H1 (cell line): ENCODE data around the gene GABRD. TPM values are rescaled to one million over a fixed set of nuclear protein-coding genes. Genes with fewer than 3 reads are reported as not detected.

Experiments used
- BRCA1 ChIP-seq: IDR thresholded peaks from 2 replicates; pipeline ENCODE4 v1.6.1; 2012; ENCODE audit warnings: low read depth, low read length, improper control_type of control experiment
- CHD1 ChIP-seq: IDR thresholded peaks from 2 replicates; pipeline ENCODE4 v1.6.1; 2012; ENCODE audit warnings: low read depth, low read length, improper control_type of control experiment
- CREB1 ChIP-seq: IDR thresholded peaks from 2 replicates; pipeline ENCODE4 v1.6.1; 2012; ENCODE audit warnings: inconsistent platforms
- EP300 ChIP-seq, 2 experiments: IDR thresholded peaks; 1 replicate in 1 of 2; 2 replicates in 1 of 2; pipeline ENCODE4 v1.6.1; 2011 to 2012; ENCODE audit warnings: low read depth in 2 of 2, low read length in 2 of 2, mild to moderate bottlenecking in 2 of 2, borderline replicate concordance in 1 of 2, inconsistent platforms in 1 of 2, moderate library complexity in 1 of 2
- GABPA ChIP-seq: IDR thresholded peaks from 2 replicates; pipeline ENCODE4 v1.6.1; 2011; ENCODE audit warnings: mild to moderate bottlenecking, low read length, moderate library complexity, borderline replicate concordance; ENCODE audit not compliant: insufficient read depth
- JUND ChIP-seq: IDR thresholded peaks from 2 replicates; pipeline ENCODE4 v1.6.1; 2011; ENCODE audit warnings: mild to moderate bottlenecking, improper control_type of control experiment, low read length
- TAF7 ChIP-seq: optimal IDR thresholded peaks from 2 replicates; pipeline ENCODE3; 2011; ENCODE audit warnings: low read depth, mild to moderate bottlenecking, inconsistent platforms, low read length, moderate library complexity, borderline replicate concordance
- TCF12 ChIP-seq: IDR thresholded peaks from 2 replicates; pipeline ENCODE4 v1.6.1; 2011; ENCODE audit warnings: low read depth, mild to moderate bottlenecking, low read length
- TEAD4 ChIP-seq: IDR thresholded peaks from 2 replicates; pipeline ENCODE4 v1.6.1; 2012; ENCODE audit warnings: low read depth, low read length, inconsistent platforms, mixed read lengths
- polyA plus RNA-seq, 7 experiments: library from polyadenylated mRNA; depleted of rRNA in 3 of 7; stranded (reverse) in 5 of 7; unstranded in 2 of 7; fragments of >200 nt in 5 of 7; fragments of 200-250 nt in 2 of 7; gene quantifications; 1 replicate in 5 of 7; 2 replicates in 1 of 7; 4 replicates in 1 of 7; pipeline versions ENCODE4 v1.2.1 to v1.2.3, GENCODE V29; 2011 to 2013; ENCODE audit warnings: missing spikeins in 2 of 7, mixed read lengths in 2 of 7
- total RNA-seq: library from RNA; stranded (reverse); fragmentation: NEBNext Ultra II Directional; extraction: Animal tissue kit (Norgen Biotek cat#: 25700); gene quantifications from 2 replicates; pipeline ENCODE4 v1.2.1, GENCODE V29; 2021

GABRD gene
- total and polyA plus RNA-seq, 2 of the 8 experiments (the other 6 are each of a cell fraction or from before 2014, with no cell fraction given) = 1.8 to 3.0 TPM

DNA sequence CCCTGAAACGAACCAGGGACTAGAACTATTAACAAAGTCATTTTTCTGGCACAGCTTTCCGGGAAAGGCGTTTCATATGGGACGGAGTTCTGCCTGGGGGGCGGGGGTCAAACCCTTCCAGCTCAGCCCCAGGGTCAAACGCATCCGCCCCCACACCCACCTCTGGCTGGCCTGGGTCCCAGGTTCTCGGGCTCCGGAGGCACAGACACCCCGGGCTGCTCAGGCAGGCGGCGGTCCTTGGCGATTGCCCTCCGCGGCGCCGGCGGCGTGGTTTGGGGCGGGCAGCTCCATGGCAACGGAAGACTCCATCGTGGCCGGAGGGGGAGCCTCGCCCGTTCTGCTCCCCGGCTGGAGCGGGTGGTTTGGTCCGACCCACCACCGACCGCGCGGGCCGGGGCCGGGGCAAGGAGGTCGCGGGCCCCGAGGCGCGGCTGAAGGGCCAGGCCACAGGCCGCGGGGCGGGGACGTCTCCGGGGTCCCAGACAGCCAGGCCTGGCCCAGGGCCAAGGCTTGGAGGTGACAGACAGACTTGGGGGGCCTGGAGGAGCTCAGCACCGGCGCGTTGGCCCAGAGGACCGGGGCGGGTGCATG, 15.5 kb upstream of the GABRD start, which contains the start of gene CFAP74 (continued):
- TF ChIP-seq TEAD4 (peak; percentile 11; the same call in 1 of the 2 replicates), JUND (peak; percentile 99), BRCA1 (peak; percentile 61; the same call in 1 of the 2 replicates), EP300 (IDR thresholded peaks at IDR 0.05; ENCODE audit: borderline replicate concordance in 1 of 2, low read depth in 2 of 2, low read length in 2 of 2) (peak in 1 of 2 experiments; percentile 100; a peak in 2 of 3 replicates), CREB1 (0 out of 2 replicates have a peak, but pooled peaks have one; percentile 46), TCF12 (0 out of 2 replicates have a peak, but pooled peaks have one; percentile 18), TAF7 (no peak), GABPA (0 out of 2 replicates have a peak, but pooled peaks have one; percentile 45), CHD1 (peak; percentile 97)
